Coronary artery (tissue), 2 donors: Measurements from ENCODE around the gene ARL14EP.

Experiments
- DNase-seq: peaks from one replicate; pipeline ENCODE4 v3.0.0-alpha.2; 2017; ENCODE audit warnings: low spot score
- H3K27ac ChIP-seq, 2 donors: fragments of 200-600 bp; sonication (generic); one replicate each; pipeline ENCODE4 v1.5.1; 2016 to 2019
- H3K4me3 ChIP-seq: fragments of 200-600 bp; sonication (generic); 2 replicates; pipeline ENCODE4 v1.5.1; 2016; ENCODE audit warnings: mild to moderate bottlenecking, moderate library complexity
- TF ChIP-seq, protein P1 (sequence below): fragments of 200-600 bp; sonication (generic); IDR thresholded peaks from one replicate; pipeline ENCODE4 v1.5.1; 2019; ENCODE audit warnings: antibody characterized with exemption

Gene ARL14EP

DNA sequence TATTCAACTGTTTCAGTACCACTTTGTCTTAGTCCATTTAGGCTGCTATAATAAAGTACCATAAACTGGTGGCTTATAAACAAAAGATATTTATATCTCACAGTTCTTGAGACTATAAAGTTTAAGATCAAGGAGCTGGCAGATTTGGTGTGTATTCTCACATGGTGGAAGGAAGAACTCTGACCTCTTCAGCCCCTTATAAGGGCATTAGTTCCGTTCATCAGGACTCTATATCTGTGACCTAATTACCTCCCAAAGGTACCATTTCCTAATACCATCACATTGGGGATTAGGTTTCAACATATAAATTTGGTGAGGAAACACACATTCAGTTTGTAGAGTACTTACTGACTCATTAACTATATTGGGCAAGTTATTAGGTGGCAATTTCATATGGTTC lies 10.7 kb upstream of the ARL14EP start:
- TF ChIP-seq, protein P1, sequence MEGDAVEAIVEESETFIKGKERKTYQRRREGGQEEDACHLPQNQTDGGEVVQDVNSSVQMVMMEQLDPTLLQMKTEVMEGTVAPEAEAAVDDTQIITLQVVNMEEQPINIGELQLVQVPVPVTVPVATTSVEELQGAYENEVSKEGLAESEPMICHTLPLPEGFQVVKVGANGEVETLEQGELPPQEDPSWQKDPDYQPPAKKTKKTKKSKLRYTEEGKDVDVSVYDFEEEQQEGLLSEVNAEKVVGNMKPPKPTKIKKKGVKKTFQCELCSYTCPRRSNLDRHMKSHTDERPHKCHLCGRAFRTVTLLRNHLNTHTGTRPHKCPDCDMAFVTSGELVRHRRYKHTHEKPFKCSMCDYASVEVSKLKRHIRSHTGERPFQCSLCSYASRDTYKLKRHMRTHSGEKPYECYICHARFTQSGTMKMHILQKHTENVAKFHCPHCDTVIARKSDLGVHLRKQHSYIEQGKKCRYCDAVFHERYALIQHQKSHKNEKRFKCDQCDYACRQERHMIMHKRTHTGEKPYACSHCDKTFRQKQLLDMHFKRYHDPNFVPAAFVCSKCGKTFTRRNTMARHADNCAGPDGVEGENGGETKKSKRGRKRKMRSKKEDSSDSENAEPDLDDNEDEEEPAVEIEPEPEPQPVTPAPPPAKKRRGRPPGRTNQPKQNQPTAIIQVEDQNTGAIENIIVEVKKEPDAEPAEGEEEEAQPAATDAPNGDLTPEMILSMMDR: no peak
- Histone ChIP-seq H3K4me3 (no peak overlapping the region), H3K27ac (no peak overlapping the region)
- DNase-seq: no peak

DNA sequence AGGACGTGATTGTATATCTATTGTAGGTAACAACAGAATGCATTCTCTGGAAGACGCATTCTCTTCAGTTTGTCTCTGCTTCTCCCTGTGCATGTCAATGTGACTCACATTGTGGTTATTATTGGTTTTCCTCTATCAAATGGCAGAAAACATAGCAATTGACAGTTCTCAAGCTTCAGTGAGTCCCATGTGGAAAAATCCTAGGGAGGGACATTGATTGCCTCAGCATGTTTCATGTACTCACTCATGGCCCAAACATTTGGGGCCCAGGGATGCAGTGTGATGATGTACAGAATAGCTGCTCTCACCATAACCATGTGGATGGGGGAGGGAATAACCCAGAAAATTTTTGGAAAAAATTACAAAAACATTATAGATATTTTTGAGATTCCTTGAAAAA lies 9.3 kb upstream of the ARL14EP start:
- Histone ChIP-seq H3K4me3 (no peak overlapping the region), H3K27ac (no peak overlapping the region)
- TF ChIP-seq, protein P1: no peak
- no peak for DNase-seq

DNA sequence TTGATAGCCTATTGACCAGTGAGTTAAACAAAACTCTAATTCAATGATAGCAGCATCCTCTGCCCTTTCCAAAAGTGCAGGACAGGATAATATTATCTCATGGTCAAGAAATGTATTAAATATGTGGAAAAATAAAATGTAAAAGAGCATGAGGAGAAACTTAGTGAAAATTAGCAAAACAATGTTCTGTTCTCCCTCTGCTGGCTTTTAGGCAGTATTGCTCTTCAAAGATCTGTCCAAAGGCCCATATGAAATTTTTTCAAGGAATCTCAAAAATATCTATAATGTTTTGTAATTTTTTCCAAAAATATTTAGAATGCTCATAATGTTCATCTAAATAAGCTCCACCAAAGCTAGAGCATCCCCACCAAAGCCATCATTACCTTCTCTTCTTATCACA lies 8.3 kb upstream of the ARL14EP start:
- H3K4me3 ChIP-seq: no peak overlapping the region
- DNase-seq: no peak
- TF ChIP-seq, protein P1: no peak
- H3K27ac ChIP-seq: no peak overlapping the region

GRCh38 chr11:30316237-30316636 lies 6.7 kb upstream of the ARL14EP start:
- DNase-seq: no peak
- no peak overlapping the region for H3K4me3 ChIP-seq
- no peak overlapping the region for H3K27ac ChIP-seq
- TF ChIP-seq, protein P1: no peak

GRCh38 chr11:30317030-30317429 lies 5.9 kb upstream of the ARL14EP start:
- Histone ChIP-seq H3K27ac (no peak overlapping the region), H3K4me3 (no peak overlapping the region)
- TF ChIP-seq, protein P1: no peak
- DNase-seq: no peak

DNA sequence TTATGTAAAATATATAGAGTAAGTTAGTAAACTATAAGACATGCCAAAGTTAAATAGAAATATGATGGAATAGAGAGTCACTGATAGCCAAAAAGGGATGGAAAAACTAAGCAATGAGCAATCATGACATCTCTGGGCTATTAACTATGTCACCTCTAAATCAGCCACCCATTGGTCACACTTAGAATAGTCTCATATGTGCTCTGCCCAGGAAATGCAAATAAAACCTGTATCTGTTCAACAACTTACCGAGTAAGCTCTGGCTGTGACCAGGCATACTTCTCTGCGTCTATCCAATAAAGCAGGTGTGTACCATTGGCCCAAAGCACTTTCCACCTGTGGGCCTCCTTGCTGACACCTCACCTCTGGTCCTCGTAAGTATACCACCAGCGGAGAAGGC lies 1.6 kb upstream of the ARL14EP start:
- TF ChIP-seq, protein P1: no peak
- Histone ChIP-seq H3K27ac (no peak overlapping the region), H3K4me3 (no peak overlapping the region)
- no peak for DNase-seq

GRCh38 chr11:30322191-30322590 lies 713 bp upstream of the ARL14EP start:
- DNase-seq: no peak
- peak overlapping the region; percentile 88 for H3K4me3 ChIP-seq
- no peak overlapping the region for H3K27ac ChIP-seq
- TF ChIP-seq, protein P1: no peak
